Memory B cell (primary cell): ENCODE data around the gene ATF5.

Source experiments
- ATAC-seq: fragments of 150-1000 bp; cut with Tn5 transposase; 2 replicates; pipeline ENCODE4 v1.10.0; 2021; ENCODE audit warnings: low read depth, mild to moderate bottlenecking, moderate library complexity
- DNase-seq, 2 donors: peaks; one replicate each; pipeline ENCODE4 v3.0.0; 2022; ENCODE audit warnings: low spot score in 2 of 2
- H3K27ac Mint-ChIP-seq: one replicate; pipeline ENCODE4 v1.8.0; 2022; ENCODE audit warnings: mild to moderate bottlenecking, moderate library complexity, mixed read lengths
- H3K27me3 Mint-ChIP-seq: one replicate; pipeline ENCODE4 v1.8.0; 2022; ENCODE audit warnings: mixed read lengths
- H3K36me3 Mint-ChIP-seq: one replicate; pipeline ENCODE4 v1.8.0; 2022; ENCODE audit warnings: mild to moderate bottlenecking, mixed read lengths
- H3K4me1 Mint-ChIP-seq: one replicate; pipeline ENCODE4 v1.8.0; 2022; ENCODE audit warnings: mixed read lengths
- H3K4me3 Mint-ChIP-seq: one replicate; pipeline ENCODE4 v1.8.0; 2022; ENCODE audit warnings: mild to moderate bottlenecking, moderate library complexity, mixed read lengths
- H3K9me3 Mint-ChIP-seq: one replicate; pipeline ENCODE4 v1.8.0; 2022; ENCODE audit warnings: mixed read lengths

The ATF5 gene, protein sequence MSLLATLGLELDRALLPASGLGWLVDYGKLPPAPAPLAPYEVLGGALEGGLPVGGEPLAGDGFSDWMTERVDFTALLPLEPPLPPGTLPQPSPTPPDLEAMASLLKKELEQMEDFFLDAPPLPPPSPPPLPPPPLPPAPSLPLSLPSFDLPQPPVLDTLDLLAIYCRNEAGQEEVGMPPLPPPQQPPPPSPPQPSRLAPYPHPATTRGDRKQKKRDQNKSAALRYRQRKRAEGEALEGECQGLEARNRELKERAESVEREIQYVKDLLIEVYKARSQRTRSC

DNA sequence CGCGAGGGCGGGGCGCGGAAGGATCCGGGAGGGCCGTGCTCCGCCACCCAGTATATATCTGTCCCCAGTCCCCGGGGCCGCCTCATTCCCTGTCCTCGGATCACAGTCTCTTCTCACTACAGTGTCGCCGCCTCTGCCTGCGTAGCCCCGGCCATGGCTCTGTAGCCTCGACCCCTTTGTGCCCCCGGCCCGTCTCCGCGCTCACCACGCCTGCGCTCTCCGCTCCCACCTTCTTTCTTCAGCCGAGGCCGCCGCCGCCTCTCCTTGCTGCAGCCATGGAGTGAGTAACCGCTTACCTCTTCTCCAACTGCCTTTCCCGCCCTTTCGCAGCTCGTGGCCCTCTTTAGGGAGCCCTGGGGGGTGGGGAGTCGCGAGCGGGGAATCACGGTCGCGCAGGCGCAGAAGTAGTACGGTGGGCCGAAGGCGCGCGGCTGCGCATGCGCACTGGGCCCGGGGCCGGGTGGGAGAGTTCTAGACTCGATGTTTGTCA lies at the start of gene ATF5, which contains the start of gene NUP62:
Gene ATF5, plus strand, starts transcription at position 85 of the 490 bp plus-strand sequence. CDS start 1,646 bp downstream, outside the sequence.
Gene NUP62, minus strand, starts transcription at position 384 of the 490 bp plus-strand sequence. CDS start 19,697 bp downstream, outside the sequence.
- H3K27me3 Mint-ChIP-seq: no peaks in the 10 kb centered on the region
- peak; percentile 97 to 98 for DNase-seq
- H3K4me1 Mint-ChIP-seq: peaks cover 40% of the 10 kb centered on the region
- H3K4me3 Mint-ChIP-seq: peak within 1 kb of the TSS; percentile 100
- ATAC-seq: peak; percentile 57
- H3K27ac Mint-ChIP-seq: peak within 1 kb of the TSS; percentile 99
- H3K36me3 Mint-ChIP-seq: peaks cover 18% of the 10 kb centered on the region
- peaks cover 7% of the 10 kb centered on the region for H3K9me3 Mint-ChIP-seq

DNA sequence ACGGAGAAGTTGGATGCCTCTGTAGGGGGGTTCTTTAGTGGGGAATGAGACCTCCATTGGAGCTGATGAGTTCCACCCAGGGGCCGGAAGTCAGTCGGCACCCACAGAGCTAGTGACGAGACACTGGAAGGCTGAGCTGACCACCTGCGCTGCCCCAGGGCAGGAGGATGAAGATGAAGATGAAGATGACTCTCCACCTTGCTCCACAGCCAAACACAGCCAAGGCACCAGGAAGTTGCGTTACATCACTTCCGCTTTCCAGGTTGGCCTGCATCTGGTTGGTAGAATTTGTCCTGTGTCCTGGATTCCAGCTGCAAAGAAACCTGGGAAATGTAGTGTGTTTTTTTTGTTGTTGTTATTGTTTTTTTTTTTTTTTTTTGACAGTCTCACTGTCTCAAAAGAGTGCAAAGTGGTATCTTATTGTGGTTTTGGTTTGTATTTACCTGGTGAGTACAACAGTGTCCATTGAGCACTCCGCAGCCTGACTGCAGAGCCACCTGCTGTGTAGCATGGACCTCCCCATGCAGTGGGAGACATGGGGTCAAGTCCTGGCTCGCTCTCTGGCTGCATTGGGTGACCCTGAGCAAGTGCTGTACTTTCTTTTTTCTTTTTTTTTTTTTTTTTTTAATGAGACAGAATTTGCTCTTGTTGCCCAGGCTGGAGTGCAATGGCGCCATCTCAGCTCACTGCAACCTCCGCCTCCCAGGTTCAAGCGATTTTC lies 49.6 kb upstream of the ATF5 start:
- H3K4me3 Mint-ChIP-seq: no peak overlapping the region
- ATAC-seq (no peak), DNase-seq (no peak)
- H3K36me3 Mint-ChIP-seq: peaks cover 21% of the 10 kb centered on the region
- peaks cover 18% of the 10 kb centered on the region for H3K4me1 Mint-ChIP-seq
- no peaks in the 10 kb centered on the region for H3K9me3 Mint-ChIP-seq
- no peak overlapping the region for H3K27ac Mint-ChIP-seq
- H3K27me3 Mint-ChIP-seq: no peaks in the 10 kb centered on the region

DNA sequence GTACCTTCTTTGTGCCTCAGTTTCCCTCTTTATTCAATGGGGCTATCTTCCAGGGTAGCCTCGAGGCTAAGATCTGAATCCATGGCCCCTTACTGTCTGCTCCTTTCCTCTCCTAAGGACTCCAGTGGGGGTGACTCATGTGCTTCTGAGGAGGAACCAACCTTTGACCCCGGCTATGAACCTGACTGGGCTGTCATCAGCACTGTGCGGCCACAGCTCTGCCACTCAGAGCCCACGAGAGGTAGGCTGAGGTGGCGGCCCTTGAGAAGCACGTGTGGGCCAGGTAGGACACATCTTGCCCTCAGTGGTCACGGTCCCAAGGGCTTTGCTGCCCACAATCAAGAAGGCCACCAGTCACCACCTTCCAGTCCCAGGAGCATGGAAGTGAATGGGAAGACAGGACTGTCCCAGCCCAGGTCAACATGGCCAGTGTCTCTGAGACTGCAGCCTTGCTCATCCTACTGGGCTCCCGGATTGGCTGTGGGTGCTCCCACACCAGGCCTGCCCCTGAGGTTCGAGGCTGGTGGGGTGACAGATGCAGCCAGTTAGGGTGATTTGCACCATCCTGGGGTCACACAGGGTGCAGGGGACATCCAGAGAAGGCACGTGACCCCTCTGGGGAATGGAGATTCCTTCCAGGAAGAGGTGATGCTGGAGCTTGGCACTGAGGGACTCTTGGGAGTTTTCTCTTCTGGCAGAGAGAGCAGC lies 48.7 kb upstream of the ATF5 start:
- H3K27me3 Mint-ChIP-seq: no peaks in the 10 kb centered on the region
- no peak for DNase-seq
- H3K36me3 Mint-ChIP-seq: peaks cover 26% of the 10 kb centered on the region
- H3K4me3 Mint-ChIP-seq: no peak overlapping the region
- H3K9me3 Mint-ChIP-seq: no peaks in the 10 kb centered on the region
- no peak overlapping the region for H3K27ac Mint-ChIP-seq
- ATAC-seq: no peak
- peaks cover 17% of the 10 kb centered on the region for H3K4me1 Mint-ChIP-seq

- no peak overlapping the region for H3K27ac Mint-ChIP-seq
- H3K4me1 Mint-ChIP-seq: peaks cover 12% of the 10 kb centered on the region
- H3K27me3 Mint-ChIP-seq: no peaks in the 10 kb centered on the region
- H3K9me3 Mint-ChIP-seq: no peaks in the 10 kb centered on the region
- ATAC-seq (no peak), DNase-seq (no peak)
- peaks cover 28% of the 10 kb centered on the region for H3K36me3 Mint-ChIP-seq
- no peak overlapping the region for H3K4me3 Mint-ChIP-seq
Measured at GRCh38 chr19:49881186-49881585, 47.8 kb upstream of the ATF5 start.

GRCh38 chr19:49881672-49882394 lies 47.2 kb upstream of the ATF5 start:
- H3K36me3 Mint-ChIP-seq: peaks cover 28% of the 10 kb centered on the region
- H3K4me3 Mint-ChIP-seq: no peak overlapping the region
- H3K9me3 Mint-ChIP-seq: no peaks in the 10 kb centered on the region
- H3K4me1 Mint-ChIP-seq: peaks cover 12% of the 10 kb centered on the region
- ATAC-seq: no peak
- DNase-seq: no peak
- no peaks in the 10 kb centered on the region for H3K27me3 Mint-ChIP-seq
- no peak overlapping the region for H3K27ac Mint-ChIP-seq

- no peak overlapping the region for H3K4me3 Mint-ChIP-seq
- no peaks in the 10 kb centered on the region for H3K9me3 Mint-ChIP-seq
- ATAC-seq (no peak), DNase-seq (no peak)
- H3K36me3 Mint-ChIP-seq: peaks cover 28% of the 10 kb centered on the region
- H3K27ac Mint-ChIP-seq: no peak overlapping the region
- peaks cover 12% of the 10 kb centered on the region for H3K4me1 Mint-ChIP-seq
- no peaks in the 10 kb centered on the region for H3K27me3 Mint-ChIP-seq
Measured at GRCh38 chr19:49882643-49883042, 46.4 kb upstream of the ATF5 start.

DNA sequence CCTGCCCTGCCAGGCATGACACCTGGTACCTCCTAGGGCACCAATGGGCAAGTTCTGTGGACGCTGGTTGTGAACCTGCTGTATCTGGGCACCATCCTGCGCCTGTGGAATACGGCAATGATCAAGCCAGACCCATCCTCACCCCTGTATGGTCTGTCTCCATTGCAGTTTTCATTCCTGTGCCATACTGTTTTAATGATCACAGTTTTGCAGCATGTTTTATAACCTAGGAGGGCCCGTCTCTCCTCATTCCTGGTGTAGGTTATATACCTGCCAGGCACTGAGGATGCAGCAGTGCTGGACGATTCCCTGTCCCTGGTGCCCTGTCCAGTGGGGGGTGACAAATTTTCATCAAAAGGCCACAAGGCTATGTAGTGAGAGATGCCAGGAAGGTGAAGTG lies 45.9 kb upstream of the ATF5 start:
- DNase-seq (no peak), ATAC-seq (no peak)
- Mint-ChIP-seq H3K27me3 (no peaks in the 10 kb centered on the region), H3K4me3 (no peak overlapping the region), H3K27ac (no peak overlapping the region), H3K36me3 (peaks cover 28% of the 10 kb centered on the region), H3K4me1 (peaks cover 9% of the 10 kb centered on the region), H3K9me3 (no peaks in the 10 kb centered on the region)

DNA sequence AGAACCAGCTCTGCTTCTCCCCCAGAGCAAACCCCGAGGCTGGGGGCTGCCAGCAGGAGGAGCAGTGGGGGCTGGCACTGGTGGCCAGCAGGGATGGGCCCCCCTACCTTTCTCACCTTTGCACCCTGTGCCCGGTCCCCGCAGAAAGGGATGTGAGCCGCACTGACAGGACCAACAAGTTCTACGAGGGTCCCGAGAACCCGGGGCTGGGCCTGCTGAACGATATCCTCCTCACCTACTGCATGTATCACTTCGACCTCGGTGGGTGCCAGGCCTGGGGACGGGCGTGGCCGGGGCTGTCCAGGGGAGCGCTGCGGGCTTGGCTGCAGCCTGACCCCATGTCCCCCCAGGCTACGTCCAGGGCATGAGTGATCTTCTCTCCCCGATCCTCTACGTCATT lies 44.9 kb upstream of the ATF5 start:
- H3K4me3 Mint-ChIP-seq: no peak overlapping the region
- peaks cover 5% of the 10 kb centered on the region for H3K4me1 Mint-ChIP-seq
- H3K36me3 Mint-ChIP-seq: peaks cover 26% of the 10 kb centered on the region
- H3K9me3 Mint-ChIP-seq: no peaks in the 10 kb centered on the region
- no peak for ATAC-seq
- no peaks in the 10 kb centered on the region for H3K27me3 Mint-ChIP-seq
- H3K27ac Mint-ChIP-seq: no peak overlapping the region
- no peak for DNase-seq

GRCh38 chr19:49884760-49885159 lies 44.2 kb upstream of the ATF5 start:
- peaks cover 4% of the 10 kb centered on the region for H3K4me1 Mint-ChIP-seq
- no peak overlapping the region for H3K27ac Mint-ChIP-seq
- no peaks in the 10 kb centered on the region for H3K27me3 Mint-ChIP-seq
- peaks cover 23% of the 10 kb centered on the region for H3K36me3 Mint-ChIP-seq
- ATAC-seq (no peak), DNase-seq (no peak)
- H3K9me3 Mint-ChIP-seq: no peaks in the 10 kb centered on the region
- H3K4me3 Mint-ChIP-seq: no peak overlapping the region

- no peaks in the 10 kb centered on the region for H3K27me3 Mint-ChIP-seq
- peaks cover 4% of the 10 kb centered on the region for H3K4me1 Mint-ChIP-seq
- DNase-seq (no peak), ATAC-seq (no peak)
- no peak overlapping the region for H3K27ac Mint-ChIP-seq
- no peak overlapping the region for H3K4me3 Mint-ChIP-seq
- no peaks in the 10 kb centered on the region for H3K9me3 Mint-ChIP-seq
- peaks cover 18% of the 10 kb centered on the region for H3K36me3 Mint-ChIP-seq
Measured at GRCh38 chr19:49887037-49887664, 41.9 kb upstream of the ATF5 start.

DNA sequence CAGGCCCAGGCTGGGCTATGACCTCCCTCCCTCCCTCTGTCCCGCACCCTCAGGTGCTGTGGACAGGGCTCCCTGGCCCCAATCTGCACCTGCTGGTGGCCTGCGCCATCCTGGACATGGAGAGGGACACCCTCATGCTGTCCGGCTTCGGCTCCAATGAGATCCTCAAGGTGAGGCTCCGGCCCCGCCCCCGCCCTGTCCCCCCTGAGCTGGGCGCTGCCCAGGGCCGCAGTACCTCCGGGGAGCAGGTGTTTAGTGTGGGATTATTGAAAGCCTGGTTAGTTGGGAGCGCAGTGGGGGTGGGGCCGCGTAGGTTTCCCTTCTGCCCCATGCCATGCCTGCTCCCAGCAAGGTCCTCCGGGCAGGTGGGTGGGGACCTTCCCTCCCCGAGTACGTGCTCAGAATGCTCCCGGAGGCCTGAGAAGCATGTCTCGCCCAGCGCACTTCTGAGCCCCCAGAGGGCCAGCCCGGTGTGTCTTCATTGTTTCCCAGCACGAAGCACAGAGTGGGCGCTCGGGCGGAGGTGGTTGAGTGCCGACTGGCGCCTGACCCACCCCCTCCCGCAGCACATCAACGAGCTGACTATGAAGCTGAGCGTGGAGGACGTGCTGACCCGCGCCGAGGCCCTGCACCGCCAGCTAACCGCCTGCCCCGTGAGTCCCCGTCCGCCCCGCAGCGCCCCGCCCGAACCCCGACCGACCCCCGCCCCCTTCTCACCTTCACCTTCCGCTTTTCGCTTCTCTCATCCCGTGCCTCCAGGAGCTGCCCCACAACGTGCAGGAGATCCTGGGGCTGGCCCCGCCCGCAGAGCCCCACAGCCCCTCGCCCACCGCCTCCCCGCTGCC lies 41.1 kb upstream of the ATF5 start:
- Mint-ChIP-seq H3K36me3 (peaks cover 16% of the 10 kb centered on the region), H3K27ac (no peak overlapping the region), H3K27me3 (peaks cover 1% of the 10 kb centered on the region), H3K9me3 (no peaks in the 10 kb centered on the region), H3K4me3 (peak overlapping the region; percentile 8), H3K4me1 (peaks cover 10% of the 10 kb centered on the region)
- DNase-seq (no peak), ATAC-seq (no peak)

DNA sequence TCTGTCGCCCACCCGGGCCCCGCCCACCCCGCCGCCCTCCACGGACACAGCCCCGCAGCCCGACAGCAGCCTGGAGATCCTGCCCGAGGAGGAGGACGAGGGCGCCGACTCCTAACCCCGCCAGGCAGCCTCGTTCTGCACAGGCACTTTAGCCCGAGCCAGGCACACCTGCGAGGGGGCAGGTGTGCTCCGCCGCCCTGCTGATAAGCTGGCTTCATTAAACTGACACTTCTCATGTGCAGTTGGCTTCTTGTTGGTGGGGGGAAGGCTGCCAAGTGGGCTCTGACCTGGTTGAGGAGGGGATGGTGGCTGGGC lies 40.5 kb upstream of the ATF5 start:
- H3K4me3 Mint-ChIP-seq: peak overlapping the region; percentile 44
- DNase-seq: no peak
- H3K4me1 Mint-ChIP-seq: peaks cover 13% of the 10 kb centered on the region
- peaks cover 2% of the 10 kb centered on the region for H3K27me3 Mint-ChIP-seq
- no peak overlapping the region for H3K27ac Mint-ChIP-seq
- ATAC-seq: no peak
- H3K9me3 Mint-ChIP-seq: no peaks in the 10 kb centered on the region
- H3K36me3 Mint-ChIP-seq: peaks cover 11% of the 10 kb centered on the region
